Ascending aorta (tissue), 2 donors: ENCODE results near the gene ZFP36. TPM values are rescaled to one million over a fixed set of nuclear protein-coding genes. Genes with fewer than 3 reads are reported as not detected.

Source experiments
- DNase-seq, 2 donors: peaks; one replicate each; pipeline ENCODE4 v3.0.0-alpha.2; 2019; ENCODE audit warnings: low spot score in 2 of 2
- H3K27ac ChIP-seq, 2 donors: fragments of 200-600 bp; sonication (generic); one replicate each; pipeline ENCODE4 v1.5.1; 2016 to 2017; ENCODE audit warnings: mild to moderate bottlenecking in 1 of 2
- H3K27me3 ChIP-seq: fragments of 200-600 bp; sonication (generic); one replicate; pipeline ENCODE4 v1.5.1; 2017
- H3K36me3 ChIP-seq, 2 donors: fragments of 200-600 bp; sonication (generic); one replicate each; pipeline ENCODE4 v1.5.1; 2016
- H3K4me1 ChIP-seq, 2 donors: fragments of 200-600 bp; sonication (generic); one replicate each; pipeline ENCODE4 v1.5.1; 2016 to 2017; ENCODE audit warnings: mild to moderate bottlenecking in 1 of 2
- H3K4me3 ChIP-seq, 2 donors: fragments of 200-600 bp; sonication (generic); one replicate each; pipeline ENCODE4 v1.5.1; 2016 to 2017; ENCODE audit warnings: mild to moderate bottlenecking in 1 of 2
- H3K9me3 ChIP-seq, 2 donors: fragments of 200-600 bp; sonication (generic); one replicate each; pipeline ENCODE4 v1.5.1; 2016
- intact Hi-C: fragments of 100-400 bp; cut with DNase I; formaldehyde crosslinking; loops from one replicate; pipeline ENCODE4 v1.15.1; 2023
- total RNA-seq: library from RNA; depleted of rRNA; stranded (reverse); fragments of >200 nt; gene quantifications from one replicate; pipeline ENCODE4 v1.1.0, GENCODE V29; 2016
- TF ChIP-seq, protein P1 (sequence below), 3 experiments: fragments of 200-600 bp in 2 of 3; fragments of 450-650 bp in 1 of 3; sonication (generic) in 2 of 3; IDR thresholded peaks; one replicate each; pipeline ENCODE4 v1.5.1; 2016 to 2019; ENCODE audit warnings: antibody characterized with exemption in 3 of 3, mild to moderate bottlenecking in 1 of 3, moderate library complexity in 1 of 3

ZFP36 gene
- total RNA-seq, 1 donor from 2014 or later = 1,166 TPM

DNA sequence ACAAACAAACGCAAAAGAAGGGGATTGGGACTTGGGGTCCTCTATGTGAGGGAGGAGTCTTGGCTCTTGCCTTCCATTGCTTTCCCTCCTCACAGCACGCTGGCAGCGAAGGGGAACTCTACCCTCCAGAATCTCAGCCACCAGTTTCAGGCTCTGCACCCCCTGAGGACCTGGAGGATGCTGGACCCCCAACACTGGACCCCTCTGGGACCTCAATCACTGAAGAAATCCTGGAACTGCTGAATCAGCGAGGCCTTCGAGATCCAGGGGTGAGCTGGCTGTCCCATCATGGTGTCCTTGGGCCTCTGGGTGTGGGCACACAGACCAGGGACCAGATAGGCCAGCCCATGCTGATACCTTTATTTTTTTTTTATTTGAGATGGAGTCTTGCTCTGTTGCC, 15.4 kb downstream of the ZFP36 start:
- H3K27ac ChIP-seq = no peak overlapping the region
- peaks cover 0 to 3% of the 10 kb centered on the region in 2 donors for H3K4me1 ChIP-seq
- intact Hi-C loops = no loop called here
- no peaks in the 10 kb centered on the region for H3K9me3 ChIP-seq
- H3K27me3 ChIP-seq = no peaks in the 10 kb centered on the region
- DNase-seq = no peak
- H3K4me3 ChIP-seq = no peak overlapping the region
- TF ChIP-seq, protein P1, sequence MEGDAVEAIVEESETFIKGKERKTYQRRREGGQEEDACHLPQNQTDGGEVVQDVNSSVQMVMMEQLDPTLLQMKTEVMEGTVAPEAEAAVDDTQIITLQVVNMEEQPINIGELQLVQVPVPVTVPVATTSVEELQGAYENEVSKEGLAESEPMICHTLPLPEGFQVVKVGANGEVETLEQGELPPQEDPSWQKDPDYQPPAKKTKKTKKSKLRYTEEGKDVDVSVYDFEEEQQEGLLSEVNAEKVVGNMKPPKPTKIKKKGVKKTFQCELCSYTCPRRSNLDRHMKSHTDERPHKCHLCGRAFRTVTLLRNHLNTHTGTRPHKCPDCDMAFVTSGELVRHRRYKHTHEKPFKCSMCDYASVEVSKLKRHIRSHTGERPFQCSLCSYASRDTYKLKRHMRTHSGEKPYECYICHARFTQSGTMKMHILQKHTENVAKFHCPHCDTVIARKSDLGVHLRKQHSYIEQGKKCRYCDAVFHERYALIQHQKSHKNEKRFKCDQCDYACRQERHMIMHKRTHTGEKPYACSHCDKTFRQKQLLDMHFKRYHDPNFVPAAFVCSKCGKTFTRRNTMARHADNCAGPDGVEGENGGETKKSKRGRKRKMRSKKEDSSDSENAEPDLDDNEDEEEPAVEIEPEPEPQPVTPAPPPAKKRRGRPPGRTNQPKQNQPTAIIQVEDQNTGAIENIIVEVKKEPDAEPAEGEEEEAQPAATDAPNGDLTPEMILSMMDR (IDR thresholded peaks at IDR 0.05) = no peak
- H3K36me3 ChIP-seq = peaks cover 60 to 84% of the 10 kb centered on the region in 2 donors

DNA sequence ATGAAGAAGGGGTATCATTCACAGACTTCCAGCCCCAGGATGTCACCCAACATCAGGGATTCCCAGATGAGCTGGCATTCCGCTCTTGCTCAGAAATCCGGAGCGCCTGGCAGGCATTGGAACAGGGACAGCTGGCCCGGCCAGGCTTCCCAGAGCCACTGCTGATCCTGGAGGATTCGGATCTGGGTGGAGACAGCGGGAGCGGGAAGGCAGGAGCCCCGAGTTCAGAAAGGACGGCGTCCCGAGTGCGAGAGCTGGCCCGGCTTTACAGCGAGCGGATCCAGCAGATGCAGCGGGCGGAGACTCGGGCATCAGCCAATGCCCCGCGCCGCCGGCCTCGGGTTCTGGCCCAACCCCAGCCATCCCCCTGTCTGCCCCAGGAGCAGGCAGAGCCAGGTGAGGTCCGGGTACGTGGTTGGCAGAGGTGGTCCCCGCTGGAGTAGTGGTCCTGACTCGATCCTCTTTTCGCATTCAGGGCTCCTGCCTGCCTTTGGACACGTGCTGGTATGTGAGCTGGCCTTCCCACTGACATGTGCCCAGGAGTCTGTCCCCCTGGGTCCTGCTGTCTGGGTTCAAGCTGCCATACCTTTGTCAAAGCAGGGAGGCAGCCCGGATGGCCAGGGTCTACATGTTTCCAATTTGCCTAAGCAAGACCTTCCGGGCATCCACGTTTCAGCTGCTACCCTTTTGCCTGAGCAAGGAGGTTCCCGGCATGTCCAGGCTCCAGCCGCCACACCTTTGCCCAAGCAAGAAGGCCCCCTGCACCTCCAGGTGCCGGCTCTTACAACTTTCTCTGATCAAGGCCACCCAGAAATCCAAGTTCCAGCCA, 16.8 kb downstream of the ZFP36 start:
- Histone ChIP-seq H3K9me3 (no peaks in the 10 kb centered on the region), H3K27ac (no peak overlapping the region), H3K27me3 (no peaks in the 10 kb centered on the region), H3K36me3 (peaks cover 49 to 69% of the 10 kb centered on the region in 2 donors), H3K4me3 (no peak overlapping the region), H3K4me1 (peaks cover 3 to 6% of the 10 kb centered on the region in 2 donors)
- TF ChIP-seq, protein P1 (IDR thresholded peaks at IDR 0.05) = no peak
- intact Hi-C loops = no loop called here
- DNase-seq = no peak

DNA sequence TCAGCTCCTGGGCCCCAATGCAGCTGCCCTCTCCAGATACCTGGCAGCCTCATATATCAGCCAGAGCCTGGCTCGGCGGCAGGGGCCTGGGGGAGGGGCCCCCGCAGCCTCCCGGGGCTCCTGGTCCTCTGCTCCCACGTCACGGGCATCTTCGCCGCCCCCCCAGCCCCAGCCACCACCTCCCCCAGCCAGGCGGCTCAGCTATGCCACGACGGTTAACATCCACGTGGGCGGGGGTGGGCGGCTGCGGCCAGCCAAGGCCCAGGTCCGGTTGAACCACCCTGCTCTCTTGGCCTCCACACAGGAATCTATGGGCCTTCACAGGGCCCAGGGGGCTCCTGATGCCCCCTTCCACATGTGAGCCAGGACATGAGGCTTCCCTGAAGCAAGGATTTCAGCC, 18.3 kb downstream of the ZFP36 start:
- intact Hi-C loops = no loop called here
- Histone ChIP-seq H3K4me3 (no peak overlapping the region), H3K27ac (no peak overlapping the region), H3K27me3 (no peaks in the 10 kb centered on the region), H3K36me3 (peaks cover 34 to 55% of the 10 kb centered on the region in 2 donors), H3K4me1 (peaks cover 6 to 20% of the 10 kb centered on the region in 2 donors), H3K9me3 (no peaks in the 10 kb centered on the region)
- TF ChIP-seq, protein P1 (IDR thresholded peaks at IDR 0.05) = no peak
- DNase-seq = no peak

DNA sequence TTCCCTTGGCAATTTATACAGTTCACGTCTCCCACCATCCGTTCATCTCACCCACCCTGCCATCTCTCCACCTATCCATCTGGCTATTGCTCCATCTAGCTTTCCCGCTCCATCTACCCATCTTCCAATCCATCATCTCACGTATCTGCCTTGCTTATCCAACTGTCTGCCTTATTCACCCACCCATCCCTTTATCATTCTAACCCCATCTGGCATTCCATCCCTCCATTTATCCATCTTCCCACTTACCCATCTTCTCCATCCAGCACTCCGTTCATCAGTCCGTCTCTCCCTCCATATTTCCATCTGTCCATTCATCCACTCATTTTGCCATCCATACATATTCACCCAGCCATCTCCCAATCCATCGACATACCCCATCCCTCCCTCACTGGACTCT, 19.1 kb downstream of the ZFP36 start:
- TF ChIP-seq, protein P1 (IDR thresholded peaks at IDR 0.05) = no peak
- Histone ChIP-seq H3K4me3 (no peak overlapping the region), H3K9me3 (no peaks in the 10 kb centered on the region), H3K27me3 (no peaks in the 10 kb centered on the region), H3K27ac (no peak overlapping the region), H3K4me1 (peaks cover 6 to 20% of the 10 kb centered on the region in 2 donors), H3K36me3 (peaks cover 34 to 48% of the 10 kb centered on the region in 2 donors)
- DNase-seq = no peak
- intact Hi-C loops = no loop called here

DNA sequence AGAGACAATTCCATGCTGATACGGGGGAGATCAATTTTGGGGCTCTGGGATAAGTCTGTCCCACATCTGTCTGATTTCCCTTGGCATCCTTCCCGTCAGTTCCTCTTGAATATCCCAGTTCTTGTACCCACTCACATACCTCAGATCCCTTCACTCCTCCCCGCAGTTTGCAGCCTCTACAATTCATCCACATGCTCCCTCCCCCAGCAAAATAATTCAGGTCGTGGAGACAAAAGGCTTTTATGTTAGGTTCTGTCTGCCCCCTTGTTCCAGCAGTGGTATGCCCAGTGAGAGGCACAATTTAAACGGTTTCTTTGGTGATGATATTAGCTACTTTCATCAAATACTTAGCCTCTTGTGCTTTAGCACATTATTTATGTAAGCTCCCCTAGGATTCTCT, 19.5 kb downstream of the ZFP36 start:
- intact Hi-C loops = no loop called here
- peaks cover 6 to 20% of the 10 kb centered on the region in 2 donors for H3K4me1 ChIP-seq
- H3K27ac ChIP-seq = no peak overlapping the region
- peaks cover 32 to 46% of the 10 kb centered on the region in 2 donors for H3K36me3 ChIP-seq
- DNase-seq = no peak
- no peak overlapping the region for H3K4me3 ChIP-seq
- no peaks in the 10 kb centered on the region for H3K27me3 ChIP-seq
- H3K9me3 ChIP-seq = no peaks in the 10 kb centered on the region
- TF ChIP-seq, protein P1 (IDR thresholded peaks at IDR 0.05) = no peak
